Heart left ventricle (tissue), 16 donors: ENCODE measurements around the gene DND1. TPM values are rescaled to one million over a fixed set of nuclear protein-coding genes. Genes with fewer than 3 reads are reported as not detected.
"Not testable (repeated sequence)": the region's sequence is repeated elsewhere in the genome, so short reads cannot be mapped to it uniquely, and the experiment has no call there.

ENCODE experiments used
- ATAC-seq, 4 donors: fragments of 200-7000 bp; cut with Tn5 transposase; one replicate each; pipeline ENCODE4 v1.9.1; 2020 to 2022; ENCODE audit warnings: moderate library complexity in 4 of 4, mild to moderate bottlenecking in 3 of 4, moderate number of reproducible peaks in 1 of 4
- DNase-seq, 5 donors: peaks; one replicate each; pipeline ENCODE4 v3.0.0-alpha.2; 2020
- H3K27ac ChIP-seq, 12 donors: fragments of 200-600 bp; sonication (generic) in 4 of 12; one replicate each; pipeline versions ENCODE4 v1.5.0 to v1.8.0; 2016 to 2022; ENCODE audit warnings: mild to moderate bottlenecking in 2 of 12
- H3K27me3 ChIP-seq, 9 donors: fragments of 200-600 bp; sonication (generic) in 2 of 9; one replicate each; pipeline versions ENCODE4 v1.5.1 to v1.8.0; 2016 to 2022; ENCODE audit warnings: mild to moderate bottlenecking in 3 of 9
- H3K36me3 ChIP-seq, 9 donors: fragments of 200-600 bp; sonication (generic) in 2 of 9; one replicate each; pipeline versions ENCODE4 v1.5.0 to v1.8.0; 2018 to 2022; ENCODE audit warnings: mild to moderate bottlenecking in 2 of 9
- H3K4me1 ChIP-seq, 12 donors: fragments of 200-600 bp; sonication (generic) in 4 of 12; one replicate each; pipeline versions ENCODE4 v1.5.0 to v1.8.0; 2016 to 2022; ENCODE audit warnings: mild to moderate bottlenecking in 3 of 12
- H3K4me3 ChIP-seq, 12 donors: fragments of 200-600 bp; sonication (generic) in 4 of 12; one replicate each; pipeline versions ENCODE4 v1.5.0 to v1.8.0; 2017 to 2022; ENCODE audit warnings: mild to moderate bottlenecking in 9 of 12, moderate library complexity in 4 of 12
- H3K9me3 ChIP-seq, 12 donors: fragments of 200-600 bp; sonication (generic) in 4 of 12; one replicate each; pipeline versions ENCODE4 v1.5.0 to v1.8.0; 2016 to 2022; ENCODE audit warnings: mild to moderate bottlenecking in 1 of 12
- POLR2A ChIP-seq, 2 donors: fragments of 450-650 bp; IDR thresholded peaks; one replicate each; pipeline ENCODE4 v1.6.1; 2017; ENCODE audit warnings: antibody characterized with exemption in 2 of 2, mild to moderate bottlenecking in 2 of 2, moderate library complexity in 2 of 2
- WGBS, 4 donors: extraction: QIAGEN DNeasy Blood & Tissue Kit in 2 of 4; methylation state at CpG; one replicate each; pipeline versions ENCODE4 v1.1.5 to v1.1.7; 2013 to 2018; 5-methylcytosine and 5-hydroxymethylcytosine counted together
- intact Hi-C, 10 donors: fragments of 100-400 bp; cut with DNase I; formaldehyde crosslinking; loops; one replicate each; pipeline versions ENCODE4 v1.11.1 to v1.14.2; 2022
- polyA plus RNA-seq, 2 donors: library from polyadenylated mRNA; stranded (reverse); fragments of 200-250 nt; gene quantifications; one replicate each; pipeline ENCODE4 v1.2.3, GENCODE V29; 2013
- total RNA-seq, 9 donors: library from RNA; depleted of rRNA in 2 of 9; stranded (reverse); fragments of >200 nt in 2 of 9; fragmentation: NEBNext Ultra II Directional in 3 of 9; extraction: Animal tissue kit (Norgen Biotek cat#: 25700) in 3 of 9; gene quantifications; one replicate each; pipeline versions ENCODE4 v1.1.0 to v1.2.4, GENCODE V29; 2016 to 2023
- TF ChIP-seq, protein P1 (sequence below), 12 donors: fragments of 200-600 bp; sonication (generic) in 4 of 12; IDR thresholded peaks; one replicate each; pipeline versions ENCODE4 v1.5.0 to v1.8.0; 2018 to 2022; ENCODE audit warnings: antibody characterized with exemption in 12 of 12, mild to moderate bottlenecking in 5 of 12
- donor health status: ischemic (EF 13 %, LVEDD 7.1; RV severe dilation, severe dysfunction).
- donor health status: healthy with polysubstance abuse.
- donor health status: DM: no; HTN: yes; CAD: no.
- donor health status: DM: no; HTN: no; CAD: no.
- donor health status: ischemic (EF 25% LVEDD 6.9; RV normal size, moderate dysfunction).
- donor health status: ischemic (EF 25% LVEDD 5.7; RV mildly dilated, moderate dysfunction).
- donor health status: healthy.
- donor health status: DM: yes; HTN: yes; CAD: no.
- donor health status: ischemic (EF 35%, LVEDD 5.7; RV mildly dilated, moderate dysfunction).
- donor health status: nonischemic (EF 11% LVEDD 7.7; RV severe dilation, severe dysfunction).
- donor health status: DM: yes; HTN: yes; CAD: no.
- donor health status: PGD.
- donor health status: ischemic (EF 29% LVEDD 5.4; RV normal size, mild dysfunction).
- donor health status: nonischemic (EF 23%, LVEDD 6.1; RV moderate dilation, normal function).

Gene DND1
- total and polyA plus RNA-seq, 11 donors = 0.16 to 0.95 (median 0.52) TPM; not detected in 2

DNA sequence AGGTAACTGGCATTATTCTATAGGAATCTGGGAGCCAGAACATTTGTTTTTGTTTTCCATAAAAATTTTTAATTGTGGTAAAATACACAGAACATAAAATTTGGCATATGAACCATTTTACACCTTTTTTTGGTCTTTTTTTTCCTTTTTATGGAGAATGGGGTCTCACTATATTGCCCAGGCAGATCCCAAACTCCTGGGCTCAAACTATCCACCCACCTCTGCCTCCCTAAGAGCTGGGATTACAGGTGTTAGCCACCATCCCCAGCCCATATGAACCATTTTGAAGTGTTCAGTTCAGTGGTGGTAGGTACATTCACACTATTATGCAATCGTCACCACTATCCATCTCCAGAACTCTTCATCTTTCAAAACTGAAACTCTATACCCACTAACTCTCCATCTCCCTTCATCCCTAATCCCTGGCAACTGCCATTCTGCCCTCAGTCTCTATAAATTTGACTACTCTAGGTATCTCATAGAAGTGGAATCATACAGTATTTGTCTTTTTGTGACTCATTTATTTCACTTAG lies 40.3 kb upstream of the DND1 start:
- WGBS, 4 donors = 85 to 95% (median 88%) methylated on average over 1 of the region's 1 CpG
- Histone ChIP-seq H3K4me3 (no peak overlapping the region), H3K4me1 (peaks cover 0 to 12% (median 0%) of the 10 kb centered on the region in 12 donors), H3K36me3 (no peaks in the 10 kb centered on the region), H3K27ac (no peak overlapping the region), H3K27me3 (no peaks in the 10 kb centered on the region), H3K9me3 (no peaks in the 10 kb centered on the region)
- intact Hi-C loops = loop anchor here in 3 of 10 donors (5.0 to 10.0 kb wide), 3 partner anchors 341 to 469 kb away; partner anchors contain the start of gene SLC4A9 (in 2 of the 3)
- DNase-seq (no peak), ATAC-seq (no peak)
- no peak for TF ChIP-seq POLR2A (IDR thresholded peaks at IDR 0.05)
- TF ChIP-seq, protein P1, sequence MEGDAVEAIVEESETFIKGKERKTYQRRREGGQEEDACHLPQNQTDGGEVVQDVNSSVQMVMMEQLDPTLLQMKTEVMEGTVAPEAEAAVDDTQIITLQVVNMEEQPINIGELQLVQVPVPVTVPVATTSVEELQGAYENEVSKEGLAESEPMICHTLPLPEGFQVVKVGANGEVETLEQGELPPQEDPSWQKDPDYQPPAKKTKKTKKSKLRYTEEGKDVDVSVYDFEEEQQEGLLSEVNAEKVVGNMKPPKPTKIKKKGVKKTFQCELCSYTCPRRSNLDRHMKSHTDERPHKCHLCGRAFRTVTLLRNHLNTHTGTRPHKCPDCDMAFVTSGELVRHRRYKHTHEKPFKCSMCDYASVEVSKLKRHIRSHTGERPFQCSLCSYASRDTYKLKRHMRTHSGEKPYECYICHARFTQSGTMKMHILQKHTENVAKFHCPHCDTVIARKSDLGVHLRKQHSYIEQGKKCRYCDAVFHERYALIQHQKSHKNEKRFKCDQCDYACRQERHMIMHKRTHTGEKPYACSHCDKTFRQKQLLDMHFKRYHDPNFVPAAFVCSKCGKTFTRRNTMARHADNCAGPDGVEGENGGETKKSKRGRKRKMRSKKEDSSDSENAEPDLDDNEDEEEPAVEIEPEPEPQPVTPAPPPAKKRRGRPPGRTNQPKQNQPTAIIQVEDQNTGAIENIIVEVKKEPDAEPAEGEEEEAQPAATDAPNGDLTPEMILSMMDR (IDR thresholded peaks at IDR 0.05) = no peak

DNA sequence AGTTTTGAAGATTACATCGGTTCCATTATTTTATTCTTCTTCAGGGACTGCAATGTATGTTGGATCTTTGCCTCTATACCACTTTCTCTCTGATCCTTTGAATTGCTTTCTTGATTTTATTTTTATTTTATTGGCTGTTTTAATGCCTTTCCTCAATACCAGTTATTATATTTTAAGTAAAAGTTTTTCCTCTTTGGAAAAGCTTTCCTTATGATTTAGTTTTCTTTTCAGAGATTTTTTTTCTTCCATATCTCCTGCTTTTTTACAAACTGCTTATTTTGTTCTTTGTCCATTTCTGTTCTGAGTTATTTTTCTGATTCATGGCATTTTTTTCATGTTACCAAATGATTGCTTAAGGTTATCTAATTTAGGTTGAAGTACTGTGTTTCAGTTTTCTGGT lies 38.4 kb upstream of the DND1 start:
- peak overlapping the region in 2 of 12 donors; percentile 89 to 92 for H3K27ac ChIP-seq
- no peaks in the 10 kb centered on the region for H3K27me3 ChIP-seq
- 81 to 94% (median 86%) methylated on average over 1 of the region's 1 CpG for WGBS, 4 donors
- ATAC-seq (no peak), DNase-seq (no peak)
- peaks cover 0 to 12% (median 0%) of the 10 kb centered on the region in 12 donors for H3K4me1 ChIP-seq
- H3K36me3 ChIP-seq = peaks cover 0 to 11% (median 7%) of the 10 kb centered on the region in 9 donors
- peak overlapping the region in 4 of 12 donors; percentile 63 to 72 (median 67) for H3K4me3 ChIP-seq
- intact Hi-C loops = loop anchor here in 3 of 10 donors (5.0 to 10.0 kb wide), 3 partner anchors 339 to 467 kb away; partner anchors contain the start of gene SLC4A9 (in 2 of the 3)
- TF ChIP-seq POLR2A (IDR thresholded peaks at IDR 0.05) = no peak
- TF ChIP-seq, protein P1 (IDR thresholded peaks at IDR 0.05) = no peak
- no peaks in the 10 kb centered on the region for H3K9me3 ChIP-seq

DNA sequence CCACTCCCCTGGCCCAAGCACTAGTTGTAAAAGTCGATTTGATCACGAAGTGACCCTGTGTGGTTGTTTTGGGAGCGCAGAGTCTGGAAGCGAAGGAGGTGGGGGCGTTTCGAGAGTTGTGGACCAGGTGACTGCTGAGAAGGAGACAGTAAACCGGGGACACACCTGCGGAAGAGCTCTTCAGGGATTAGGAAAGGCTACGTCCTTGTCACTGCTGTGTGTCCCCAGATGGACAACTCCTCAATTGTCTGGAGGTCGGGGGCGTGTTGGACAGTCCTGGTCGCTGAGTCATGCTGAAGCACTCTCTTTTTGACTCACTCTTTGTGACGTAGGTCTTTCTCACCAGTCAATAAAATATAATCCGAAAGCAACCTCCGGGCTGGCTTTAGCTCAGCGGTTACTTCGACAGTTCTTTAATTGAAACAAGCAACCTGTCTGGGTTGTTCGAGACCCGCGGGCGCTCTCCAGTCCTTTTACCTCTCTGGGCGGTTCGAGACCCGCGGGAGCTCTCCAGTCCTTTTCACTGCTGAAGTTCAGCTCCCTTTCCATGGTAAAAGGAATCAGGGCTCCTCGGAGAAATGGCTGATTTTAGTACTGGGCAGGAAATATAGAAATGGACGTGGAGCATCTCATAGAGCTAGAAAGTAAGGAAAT lies 37.6 kb upstream of the DND1 start:
- TF ChIP-seq, protein P1 (IDR thresholded peaks at IDR 0.05) = no peak
- peak in 1 of 2 donors; percentile 44 for TF ChIP-seq POLR2A (IDR thresholded peaks at IDR 0.05)
- H3K27ac ChIP-seq = peak overlapping the region in 11 of 12 donors; percentile 67 to 95 (median 88)
- peak overlapping the region; percentile 28 to 72 (median 63) for H3K4me3 ChIP-seq
- DNase-seq (peak; percentile 77 to 91 (median 85)), ATAC-seq (peak; percentile 63 to 97 (median 96))
- intact Hi-C loops = loop anchor here in 3 of 10 donors (5.0 to 10.0 kb wide), 3 partner anchors 339 to 466 kb away; partner anchors contain the start of gene SLC4A9 (in 2 of the 3)
- H3K9me3 ChIP-seq = no peaks in the 10 kb centered on the region
- peaks cover 0 to 18% (median 15%) of the 10 kb centered on the region in 9 donors for H3K36me3 ChIP-seq
- no peaks in the 10 kb centered on the region for H3K27me3 ChIP-seq
- peaks cover 0 to 12% (median 0%) of the 10 kb centered on the region in 12 donors for H3K4me1 ChIP-seq
- WGBS, 4 donors = 1 to 4% (median 2%) methylated on average over 27 of the region's 27 CpGs

DNA sequence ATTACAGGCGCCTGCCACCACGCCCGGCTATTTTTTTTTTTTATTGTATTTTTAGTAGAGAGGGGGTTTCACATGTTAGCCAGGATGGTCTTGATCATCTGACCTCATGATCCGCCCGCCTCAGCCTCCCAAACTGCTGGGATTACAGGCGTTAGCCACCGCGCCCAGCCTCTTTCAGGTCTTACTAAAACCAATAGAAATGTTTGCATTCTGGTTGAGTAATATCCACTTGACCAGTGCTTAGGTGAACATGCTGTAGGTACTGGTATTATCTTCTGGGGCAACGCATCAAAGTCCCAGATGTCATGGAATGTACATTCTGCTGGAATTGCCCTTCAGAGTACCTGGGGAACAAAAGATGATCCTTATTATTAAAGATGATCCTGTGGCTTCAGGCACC lies 35.4 kb upstream of the DND1 start:
- H3K27ac ChIP-seq, ATAC-seq, H3K4me3 ChIP-seq, H3K27me3 ChIP-seq, DNase-seq, H3K9me3 ChIP-seq: not testable (repeated sequence)
- H3K36me3 ChIP-seq = peaks cover 0 to 40% (median 38%) of the 10 kb centered on the region in 9 donors
- intact Hi-C loops = loop anchor here in 2 of 10 donors (5.0 to 10.0 kb wide), 2 partner anchors 144 to 161 kb away; partner anchors contain the start of genes APBB3 (in 1 of the 2), EIF4EBP3 (in 1 of the 2) and SLC35A4 (in 1 of the 2)
- H3K4me1 ChIP-seq = peaks cover 0 to 12% (median 0%) of the 10 kb centered on the region in 12 donors
- 88 to 93% (median 92%) methylated on average over 9 of the region's 9 CpGs for WGBS, 4 donors
